Body of pancreas (tissue), 4 donors: ENCODE measurements around the gene NOM1. TPM values are rescaled to one million over a fixed set of nuclear protein-coding genes. Genes with fewer than 3 reads are reported as not detected.

Experiments
- ATAC-seq: fragments of 150-250 bp; one replicate; pipeline ENCODE4 v1.9.1; 2016
- DNase-seq, 4 donors: peaks; one replicate each; pipeline ENCODE4 v3.0.0-alpha.2; 2019
- H3K27ac ChIP-seq, 4 donors: fragments of 200-600 bp; sonication (generic); 1 replicate in 3 of 4; 2 replicates in 1 of 4; pipeline versions ENCODE4 v1.5.1 to v1.6.1; 2016 to 2019; ENCODE audit warnings: mild to moderate bottlenecking in 1 of 4, mixed read lengths in 1 of 4, moderate library complexity in 1 of 4
- H3K27me3 ChIP-seq, 2 donors: fragments of 200-600 bp; sonication (generic); one replicate each; pipeline ENCODE4 v1.6.0; 2016; ENCODE audit warnings: mild to moderate bottlenecking in 1 of 2
- H3K36me3 ChIP-seq, 2 donors: fragments of 200-600 bp; sonication (generic); replicated peaks in 1 of 2; 2 replicates each; pipeline ENCODE4 v1.5.1; 2016; ENCODE audit warnings: low read depth in 2 of 2; ENCODE audit not compliant: insufficient read depth in 1 of 2
- H3K4me1 ChIP-seq: fragments of 200-600 bp; sonication (generic); one replicate; pipeline ENCODE4 v1.6.0; 2016
- H3K4me3 ChIP-seq, 2 donors: fragments of 200-600 bp; sonication (generic); 1 replicate in 1 of 2; 2 replicates in 1 of 2; pipeline ENCODE4 v1.5.1; 2016 to 2019
- H3K9me3 ChIP-seq, 3 donors: fragments of 200-600 bp; sonication (generic); 1 replicate in 2 of 3; 2 replicates in 1 of 3; pipeline ENCODE4 v1.5.1; 2016
- CTCF ChIP-seq, 7 experiments: fragments of 450-650 bp in 4 of 7; fragments of 200-600 bp in 3 of 7; sonication (generic) in 3 of 7; IDR thresholded peaks; one replicate each; pipeline ENCODE4 v1.5.1; 2016 to 2019; ENCODE audit warnings: antibody characterized with exemption in 7 of 7
- POLR2A ChIP-seq, 3 donors: fragments of 450-650 bp; IDR thresholded peaks; one replicate each; pipeline ENCODE4 v1.6.1; 2016; ENCODE audit warnings: antibody characterized with exemption in 3 of 3, mild to moderate bottlenecking in 2 of 3
- WGBS, 2 donors: methylation state at CpG; one replicate each; pipeline ENCODE4 v1.1.5; 2017; 5-methylcytosine and 5-hydroxymethylcytosine counted together
- intact Hi-C: fragments of 100-400 bp; cut with DNase I; formaldehyde crosslinking; loops from one replicate; pipeline ENCODE4 v1.15.1; 2023
- total RNA-seq, 2 donors: library from RNA; depleted of rRNA; stranded (reverse); fragments of >200 nt; gene quantifications; one replicate each; pipeline ENCODE4 v1.1.0, GENCODE V29; 2016

Gene NOM1
- total RNA-seq, 2 donors from 2014 or later = 23.1 to 28.0 TPM

- Histone ChIP-seq H3K27me3 (no peaks in the 10 kb centered on the region), H3K9me3 (no peaks in the 10 kb centered on the region), H3K27ac (peak within 1 kb of the TSS; percentile 72 to 94 (median 83)), H3K36me3 (no peaks in the 10 kb centered on the region), H3K4me1 (peaks cover 46% of the 10 kb centered on the region), H3K4me3 (peak within 1 kb of the TSS; percentile 43 to 91)
- TF ChIP-seq CTCF (IDR thresholded peaks at IDR 0.05) (no peak), POLR2A (IDR thresholded peaks at IDR 0.05) (peak; percentile 61 to 78 (median 67))
- ATAC-seq (peak; percentile 90), DNase-seq (peak; percentile 91 to 96 (median 92))
- intact Hi-C loops = no loop called here
- WGBS, 2 donors = 0 to 1% methylated on average over 4 to 55 of the region's 87 CpGs
These were observed 61.2 kb downstream of the NOM1 start, which contains the start of gene MNX1 for GRCh38 chr7:157010588-157011332. TSS of gene MNX1 (minus strand) at chr7:157010663. CDS start at chr7:157010350, 313 bp downstream.

GRCh38 chr7:157011333-157012112, 62.0 kb downstream of the NOM1 start:
- 0 to 4% methylated on average over 22 to 37 of the region's 37 CpGs for WGBS, 2 donors
- intact Hi-C loops = no loop called here
- DNase-seq = peak in 2 of 4 donors; percentile 36 to 45
- peak overlapping the region; percentile 25 to 43 for H3K4me3 ChIP-seq
- no peak for TF ChIP-seq CTCF (IDR thresholded peaks at IDR 0.05)
- TF ChIP-seq POLR2A (IDR thresholded peaks at IDR 0.05) = no peak
- no peaks in the 10 kb centered on the region for H3K36me3 ChIP-seq
- H3K9me3 ChIP-seq = no peaks in the 10 kb centered on the region
- peaks cover 44% of the 10 kb centered on the region for H3K4me1 ChIP-seq
- no peaks in the 10 kb centered on the region for H3K27me3 ChIP-seq
- peak overlapping the region; percentile 72 to 84 (median 82) for H3K27ac ChIP-seq
- ATAC-seq = no peak

GRCh38 chr7:157012113-157012547, 62.6 kb downstream of the NOM1 start:
- no peaks in the 10 kb centered on the region for H3K36me3 ChIP-seq
- ATAC-seq (no peak), DNase-seq (no peak)
- WGBS, 2 donors = 53 to 55% methylated on average over 10 of the region's 10 CpGs
- H3K4me1 ChIP-seq = peaks cover 44% of the 10 kb centered on the region
- no peaks in the 10 kb centered on the region for H3K27me3 ChIP-seq
- no peaks in the 10 kb centered on the region for H3K9me3 ChIP-seq
- intact Hi-C loops = no loop called here
- peak overlapping the region in 3 of 4 donors; percentile 72 to 84 (median 83) for H3K27ac ChIP-seq
- H3K4me3 ChIP-seq = no peak overlapping the region
- no peak for TF ChIP-seq CTCF (IDR thresholded peaks at IDR 0.05)
- no peak for TF ChIP-seq POLR2A (IDR thresholded peaks at IDR 0.05)

GRCh38 chr7:157013101-157013500, 63.6 kb downstream of the NOM1 start:
- ATAC-seq (no peak), DNase-seq (no peak)
- no peaks in the 10 kb centered on the region for H3K27me3 ChIP-seq
- TF ChIP-seq POLR2A (IDR thresholded peaks at IDR 0.05) (no peak), CTCF (IDR thresholded peaks at IDR 0.05) (no peak)
- H3K27ac ChIP-seq = no peak overlapping the region
- intact Hi-C loops = no loop called here
- peaks cover 36% of the 10 kb centered on the region for H3K4me1 ChIP-seq
- H3K4me3 ChIP-seq = no peak overlapping the region
- no peaks in the 10 kb centered on the region for H3K9me3 ChIP-seq
- no peaks in the 10 kb centered on the region for H3K36me3 ChIP-seq
